ENCODE results near the gene DST. TPM values are rescaled to one million over a fixed set of nuclear protein-coding genes. Genes with fewer than 3 reads are reported as not detected.
A peak's percentile ranks its signal among the peaks of the same experiment; 100 is the strongest.

Gene DST
- total RNA-seq, 4 donors from 2014 or later, result 331 to 417 (median 368) TPM

DNA sequence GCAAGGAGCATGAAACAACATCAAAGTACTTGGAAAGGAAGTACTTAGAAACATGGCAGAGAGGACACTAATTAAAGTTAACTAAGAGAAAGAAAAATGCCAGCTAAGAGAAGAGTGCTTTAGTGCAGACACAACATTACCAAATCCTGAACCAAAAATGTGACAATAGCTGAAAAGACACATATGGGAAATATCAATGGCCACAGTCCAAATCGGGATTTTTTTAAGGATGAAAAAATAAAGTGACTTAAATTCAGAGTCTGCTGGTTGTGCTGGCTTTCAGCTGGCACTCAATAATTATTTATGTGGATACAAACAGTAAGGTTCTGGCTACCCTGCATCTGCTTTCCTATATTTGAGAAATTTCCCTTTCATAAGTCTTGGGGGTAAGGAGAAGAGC is 12.6 kb upstream of the DST start:
- no peaks in the 10 kb centered on the region for H3K36me3 ChIP-seq
- H3K4me1 ChIP-seq, result peaks cover 0 to 71% (median 19%) of the 10 kb centered on the region in 4 donors
- no peak for TF ChIP-seq POLR2A (IDR thresholded peaks at IDR 0.05)
- no peak for TF ChIP-seq EP300 (IDR thresholded peaks at IDR 0.05)
- TF ChIP-seq CTCF (IDR thresholded peaks at IDR 0.05), result no peak
- no peaks in the 10 kb centered on the region for H3K27me3 ChIP-seq
- H3K27ac ChIP-seq, result peak overlapping the region in 2 of 4 donors; percentile 3 to 13
- no peaks in the 10 kb centered on the region for H3K9me3 ChIP-seq
- no peak for DNase-seq (ENCODE audit: low spot score in 2 of 2)
- H3K4me3 ChIP-seq, result no peak overlapping the region
- WGBS, 2 donors, result 58 to 59% methylated on average over 1 of the region's 1 CpG

- H3K36me3 ChIP-seq, result peaks cover 0 to 3% (median 0%) of the 10 kb centered on the region in 3 donors
- no peaks in the 10 kb centered on the region for H3K9me3 ChIP-seq
- H3K4me1 ChIP-seq, result peaks cover 0 to 68% (median 20%) of the 10 kb centered on the region in 4 donors
- H3K27ac ChIP-seq, result peak overlapping the region in 3 of 4 donors; percentile 41 to 81 (median 79)
- TF ChIP-seq CTCF (IDR thresholded peaks at IDR 0.05) (no peak), EP300 (IDR thresholded peaks at IDR 0.05) (peak in 1 of 2 donors; percentile 41), POLR2A (IDR thresholded peaks at IDR 0.05) (no peak)
- no peaks in the 10 kb centered on the region for H3K27me3 ChIP-seq
- no peak overlapping the region for H3K4me3 ChIP-seq
- no peak for DNase-seq (ENCODE audit: low spot score in 2 of 2)
- WGBS, 2 donors, result 8 to 13% methylated on average over 2 of the region's 2 CpGs
Observed at GRCh38 chr6:56652994-56653393, 10.3 kb upstream of the DST start.

DNA sequence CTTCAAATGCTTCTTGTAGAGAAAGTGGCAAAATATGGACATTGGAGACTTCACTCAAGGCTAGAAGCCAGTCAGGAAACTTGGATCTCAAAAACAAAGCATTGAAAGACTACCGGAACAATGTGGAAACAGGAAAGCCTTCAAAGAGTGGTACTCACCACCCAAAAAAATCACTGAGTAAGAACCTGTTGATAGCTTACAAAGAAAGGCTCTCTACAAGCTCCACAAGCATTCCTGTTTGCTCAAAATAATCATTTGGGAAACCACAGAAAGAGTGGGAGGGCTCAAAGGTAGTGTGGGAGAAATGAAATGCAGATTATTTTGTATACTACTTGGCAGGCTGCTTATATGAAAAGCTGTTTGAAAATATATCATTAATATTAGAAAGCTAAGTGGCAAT is 9.5 kb upstream of the DST start:
- DNase-seq (ENCODE audit: low spot score in 2 of 2), result no peak
- Histone ChIP-seq H3K9me3 (no peaks in the 10 kb centered on the region), H3K27me3 (no peaks in the 10 kb centered on the region), H3K4me3 (no peak overlapping the region), H3K4me1 (peaks cover 0 to 69% (median 20%) of the 10 kb centered on the region in 4 donors), H3K27ac (peak overlapping the region in 2 of 4 donors; percentile 69 to 81), H3K36me3 (peaks cover 0 to 11% (median 0%) of the 10 kb centered on the region in 3 donors)
- TF ChIP-seq CTCF (IDR thresholded peaks at IDR 0.05), result no peak
- 27 to 31% methylated on average over 1 of the region's 1 CpG for WGBS, 2 donors

GRCh38 chr6:56650191-56650590 is 7.5 kb upstream of the DST start:
- no peak for TF ChIP-seq EP300 (IDR thresholded peaks at IDR 0.05)
- Histone ChIP-seq H3K4me3 (no peak overlapping the region), H3K27ac (no peak overlapping the region), H3K4me1 (peaks cover 0 to 57% (median 11%) of the 10 kb centered on the region in 4 donors), H3K27me3 (no peaks in the 10 kb centered on the region), H3K9me3 (no peaks in the 10 kb centered on the region), H3K36me3 (peaks cover 0 to 16% (median 2%) of the 10 kb centered on the region in 3 donors)
- WGBS, 2 donors, result 61 to 72% methylated on average over 1 of the region's 1 CpG
- no peak for DNase-seq (ENCODE audit: low spot score in 2 of 2)

DNA sequence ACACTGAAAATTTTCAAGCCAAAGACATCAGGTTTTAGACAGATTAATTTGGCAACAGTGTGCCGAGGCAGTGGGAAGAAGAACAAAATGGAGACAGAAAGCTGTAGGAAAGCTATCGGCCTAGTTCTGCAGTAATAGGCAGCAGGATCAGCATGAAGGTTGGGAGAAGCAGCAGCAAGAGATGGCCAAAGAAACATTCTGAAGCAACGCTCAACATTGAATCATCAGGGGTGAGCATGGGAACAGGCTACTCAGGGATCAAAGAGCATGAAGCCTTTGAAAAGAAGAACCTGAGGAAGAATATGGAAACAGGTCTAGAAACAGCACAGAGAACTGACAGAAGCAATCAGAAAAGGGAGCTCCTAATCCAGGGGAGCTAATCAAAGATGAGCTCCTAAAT is 7.1 kb upstream of the DST start:
- Histone ChIP-seq H3K9me3 (no peaks in the 10 kb centered on the region), H3K36me3 (peaks cover 0 to 20% (median 4%) of the 10 kb centered on the region in 3 donors), H3K27me3 (no peaks in the 10 kb centered on the region), H3K4me3 (no peak overlapping the region), H3K4me1 (peaks cover 0 to 55% (median 11%) of the 10 kb centered on the region in 4 donors), H3K27ac (peak overlapping the region in 2 of 4 donors; percentile 21 to 29)
- TF ChIP-seq EP300 (IDR thresholded peaks at IDR 0.05), result no peak
- TF ChIP-seq POLR2A (IDR thresholded peaks at IDR 0.05), result no peak
- no peak for TF ChIP-seq CTCF (IDR thresholded peaks at IDR 0.05)
- no peak for DNase-seq (ENCODE audit: low spot score in 2 of 2)
- WGBS, 2 donors, result 80 to 91% methylated on average over 3 of the region's 3 CpGs

Measured in tibial nerve (tissue), 4 donors.